HepG2 (cell line): ENCODE results near the gene SERBP1. TPM values are rescaled to one million over a fixed set of nuclear protein-coding genes. Genes with fewer than 3 reads are reported as not detected.

ENCODE experiments used
- E2F5 ChIP-seq: sonication (generic); formaldehyde crosslinking; conservative IDR thresholded peaks from 2 replicates; pipeline ENCODE4 v1.4.0; 2020; ENCODE audit warnings: missing genetic modification reagents
- GATA4 ChIP-seq: sonication (generic); IDR thresholded peaks from 2 replicates; pipeline ENCODE4 v1.6.1; 2016; ENCODE audit warnings: antibody characterized with exemption, low read depth, borderline replicate concordance
- MXD1 ChIP-seq: sonication (generic); formaldehyde crosslinking; IDR thresholded peaks from 2 replicates; pipeline ENCODE4 v1.4.0; 2020; ENCODE audit warnings: mild to moderate bottlenecking, missing genetic modification reagents
- NR2C2 ChIP-seq: sonication (generic); formaldehyde crosslinking; IDR thresholded peaks from 2 replicates; pipeline ENCODE4 v1.4.0; 2020; ENCODE audit warnings: missing genetic modification reagents, mild to moderate bottlenecking, moderate library complexity, borderline replicate concordance
- POGZ ChIP-seq: sonication (generic); formaldehyde crosslinking; IDR thresholded peaks from 2 replicates; pipeline ENCODE4 v1.4.0; 2020; ENCODE audit warnings: mild to moderate bottlenecking, missing genetic modification reagents
- SOX6 ChIP-seq, 2 experiments: fragments of 450-650 bp in 1 of 2; sonication (generic) in 1 of 2; formaldehyde crosslinking in 1 of 2; IDR thresholded peaks; 2 replicates each; pipeline versions ENCODE4 v1.4.0 to v1.6.1; 2017 to 2020; ENCODE audit warnings: antibody characterized with exemption in 1 of 2, mild to moderate bottlenecking in 1 of 2, missing genetic modification reagents in 1 of 2
- SUZ12 ChIP-seq: fragments of 150-350 bp; IDR thresholded peaks from 2 replicates; pipeline ENCODE4 v1.6.1; 2014; ENCODE audit warnings: low read depth, low read length
- XBP1 ChIP-seq: sonication (generic); formaldehyde crosslinking; IDR thresholded peaks from 2 replicates; pipeline ENCODE4 v1.5.0; 2020; ENCODE audit warnings: missing genetic modification reagents
- ZBTB40 ChIP-seq, 2 experiments: fragments of 450-650 bp in 1 of 2; sonication (generic) in 1 of 2; formaldehyde crosslinking in 1 of 2; IDR thresholded peaks; 2 replicates each; pipeline versions ENCODE4 v1.6.1 to v1.8.0; 2016 to 2022; ENCODE audit warnings: antibody characterized with exemption in 1 of 2, mild to moderate bottlenecking in 1 of 2, missing genetic modification reagents in 1 of 2
- ZBTB7B ChIP-seq: sonication (generic); formaldehyde crosslinking; IDR thresholded peaks from 2 replicates; pipeline ENCODE4 v1.4.0; 2020; ENCODE audit warnings: missing genetic modification reagents
- ZFYVE20 ChIP-seq: sonication (generic); formaldehyde crosslinking; IDR thresholded peaks from 2 replicates; pipeline ENCODE4 v1.8.0; 2023; ENCODE audit warnings: low read depth, mild to moderate bottlenecking, moderate library complexity, missing genetic modification reagents, borderline replicate concordance
- ZNF335 ChIP-seq: sonication (generic); formaldehyde crosslinking; IDR thresholded peaks from 2 replicates; pipeline ENCODE4 v1.4.0; 2020; ENCODE audit warnings: missing genetic modification reagents
- ZNF574 ChIP-seq: sonication (generic); formaldehyde crosslinking; IDR thresholded peaks from 2 replicates; pipeline ENCODE4 v1.4.0; 2020; ENCODE audit warnings: missing genetic modification reagents
- ZNF605 ChIP-seq: sonication (generic); formaldehyde crosslinking; IDR thresholded peaks from 2 replicates; pipeline ENCODE4 v1.8.0; 2022; ENCODE audit warnings: mild to moderate bottlenecking, missing genetic modification reagents
- polyA plus RNA-seq, 8 experiments: library from polyadenylated mRNA; depleted of rRNA in 3 of 8; stranded (reverse) in 7 of 8; unstranded in 1 of 8; fragments of >200 nt; fragmentation: Illumina TruSeq in 4 of 8; extraction: Trizol in 4 of 8; gene quantifications; 2 replicates each; pipeline versions ENCODE4 v1.2.1 to v1.2.3, GENCODE V29; 2011 to 2016; ENCODE audit warnings: low read depth in 4 of 8, missing spikeins in 1 of 8, mixed read lengths in 1 of 8; ENCODE audit not compliant: insufficient read depth in 1 of 8
- total RNA-seq, 5 experiments: library from RNA; depleted of rRNA; stranded (reverse); fragments of >200 nt; fragmentation: Illumina TruSeq; extraction: Trizol; gene quantifications; 2 replicates each; pipeline ENCODE4 v1.2.3, GENCODE V29; 2016; ENCODE audit warnings: low read depth in 1 of 5

The SERBP1 gene
- total and polyA plus RNA-seq, 2 of the 13 experiments (the other 11 are each of a cell fraction or from before 2014, with no cell fraction given) = 175 to 281 TPM

DNA sequence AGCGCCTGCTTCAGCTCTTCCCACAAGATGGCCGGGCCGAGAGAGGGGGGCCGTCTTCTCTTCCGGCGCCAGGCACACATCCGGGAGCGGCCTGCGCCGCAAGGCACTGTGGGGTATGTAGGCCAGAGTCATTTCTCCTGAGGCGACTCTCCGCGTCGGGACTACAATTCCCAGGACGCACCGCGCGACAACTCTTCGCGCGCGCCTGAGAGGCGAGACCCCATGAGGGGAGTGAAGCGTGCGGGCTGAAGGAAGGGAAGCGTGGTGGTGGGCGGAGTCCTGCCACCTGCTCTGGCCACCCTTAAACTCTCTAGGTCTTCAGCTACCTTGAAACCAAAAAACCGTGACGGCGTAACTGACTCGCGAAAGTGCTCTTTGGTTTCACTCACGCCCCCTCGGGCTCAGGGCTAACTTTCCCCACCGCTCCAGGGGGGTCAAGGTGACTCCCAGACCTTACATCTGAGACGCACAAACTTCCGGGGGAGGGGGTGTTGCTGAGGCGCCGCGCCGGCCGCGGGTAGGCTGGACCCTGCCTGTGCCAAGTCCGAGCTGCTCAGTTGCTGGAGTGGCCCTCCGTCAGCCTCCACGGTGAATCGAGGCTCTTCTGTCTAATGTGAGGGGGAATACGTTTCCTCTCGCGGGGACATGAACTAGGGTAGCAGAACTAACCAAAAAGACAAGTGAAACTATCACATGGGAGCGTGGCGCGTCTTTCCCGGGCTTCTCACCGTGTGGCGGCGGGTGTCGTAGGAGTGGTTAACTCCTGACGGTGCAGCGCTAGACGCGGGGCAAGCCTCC lies at the start of gene SERBP1 (continued):
- TF ChIP-seq ZBTB40 (IDR thresholded peaks at IDR 0.05) = peak; percentile 52; the same call in 1 of the 2 replicates
- TF ChIP-seq ZBTB40 (CRISPR knock-in tag; IDR thresholded peaks at IDR 0.05) = peak; percentile 63; the same call in 1 of the 2 replicates
- TF ChIP-seq MXD1 = peak; percentile 90
- no peak for TF ChIP-seq SOX6 (IDR thresholded peaks at IDR 0.05)
- TF ChIP-seq SOX6 (CRISPR knock-in tag; IDR thresholded peaks at IDR 0.05) = peak; percentile 77
- peak; percentile 66; the same call in 1 of the 2 replicates for TF ChIP-seq ZNF335 (CRISPR knock-in tag)
- TF ChIP-seq ZBTB7B (CRISPR knock-in tag) = peak; percentile 65; the same call in 1 of the 2 replicates
- TF ChIP-seq ZFYVE20 (CRISPR knock-in tag) = no peak
- peak; percentile 74; the same call in 1 of the 2 replicates for TF ChIP-seq ZNF605 (CRISPR knock-in tag)
- peak; percentile 90 for TF ChIP-seq NR2C2 (CRISPR knock-in tag)
- peak; percentile 89 for TF ChIP-seq ZNF574 (CRISPR knock-in tag)
- peak; percentile 71 for TF ChIP-seq POGZ (CRISPR knock-in tag)
- no peak for TF ChIP-seq XBP1 (CRISPR knock-in tag)
- TF ChIP-seq SUZ12 = peak; percentile 83
- no peak; the same call in 1 of the 2 replicates for TF ChIP-seq GATA4
- peak; percentile 75; the same call in 1 of the 2 replicates for TF ChIP-seq E2F5 (CRISPR knock-in tag)
